ENCODE measurements around the gene ARHGAP40.

ARHGAP40 gene

GRCh38 chr20:38620441-38620840 lies 18.8 kb downstream of the ARHGAP40 start:
- no peak for DNase-seq (ENCODE audit: extremely low read depth, low read depth)
- no peak for TF ChIP-seq CTCF (IDR thresholded peaks at IDR 0.05; ENCODE audit: low read depth, low read length)

- TF ChIP-seq CTCF (IDR thresholded peaks at IDR 0.05; ENCODE audit: low read depth, low read length): no peak
Measured at GRCh38 chr20:38623061-38623460, 21.5 kb downstream of the ARHGAP40 start.

GRCh38 chr20:38624084-38624483 lies 22.5 kb downstream of the ARHGAP40 start:
- no peak for TF ChIP-seq CTCF (IDR thresholded peaks at IDR 0.05; ENCODE audit: low read depth, low read length)

More at GRCh38 chr20:38623061-38623460, 21.5 kb downstream of the ARHGAP40 start:
- no peak for DNase-seq (ENCODE audit: extremely low read depth, low read depth)

GRCh38 chr20:38625896-38626295 lies 24.3 kb downstream of the ARHGAP40 start:
- TF ChIP-seq CTCF (IDR thresholded peaks at IDR 0.05; ENCODE audit: low read depth, low read length): no peak
- DNase-seq (ENCODE audit: extremely low read depth, low read depth): no peak

More at GRCh38 chr20:38624084-38624483, 22.5 kb downstream of the ARHGAP40 start:
- DNase-seq (ENCODE audit: extremely low read depth, low read depth): no peak

GRCh38 chr20:38626921-38627659 lies 25.5 kb downstream of the ARHGAP40 start:
- TF ChIP-seq CTCF (IDR thresholded peaks at IDR 0.05; ENCODE audit: low read depth, low read length): no peak
- DNase-seq (ENCODE audit: extremely low read depth, low read depth): no peak

- TF ChIP-seq CTCF (IDR thresholded peaks at IDR 0.05; ENCODE audit: low read depth, low read length): no peak
- DNase-seq (ENCODE audit: extremely low read depth, low read depth): no peak
Measured at GRCh38 chr20:38628580-38629470, 27.2 kb downstream of the ARHGAP40 start.

GRCh38 chr20:38629979-38630378 lies 28.4 kb downstream of the ARHGAP40 start:
- DNase-seq (ENCODE audit: extremely low read depth, low read depth): no peak
- TF ChIP-seq CTCF (IDR thresholded peaks at IDR 0.05; ENCODE audit: low read depth, low read length): no peak

Measured in AG09319 (cell line).